HG03196 (cell line): ENCODE results near the gene SEMA6A.

Experiments used
- ATAC-seq: cut with Tn5 transposase; IDR thresholded peaks from one replicate; pipeline ENCODE4 v1.9.1; 2021; ENCODE audit not compliant: unreplicated experiment

SEMA6A gene

GRCh38 chr5:116574367-116575325 lies at the start of gene SEMA6A:
SEMA6A (minus strand) TSS chr5:116574823; CDS start chr5:116504944, 69,879 bp downstream.
- ATAC-seq = peak; percentile 50

GRCh38 chr5:116622375-116623050 lies 47.9 kb upstream of the SEMA6A start:
- no peak for ATAC-seq

GRCh38 chr5:116621599-116621998 lies 47.0 kb upstream of the SEMA6A start:
- no peak for ATAC-seq

- ATAC-seq = no peak
Measured at GRCh38 chr5:116616876-116617275, 42.3 kb upstream of the SEMA6A start.

GRCh38 chr5:116614603-116614920 lies 39.9 kb upstream of the SEMA6A start:
- no peak for ATAC-seq

- peak; percentile 34 for ATAC-seq
Measured at GRCh38 chr5:116613445-116613844, 38.8 kb upstream of the SEMA6A start.

GRCh38 chr5:116612431-116612830 lies 37.8 kb upstream of the SEMA6A start:
- ATAC-seq = no peak

GRCh38 chr5:116605310-116606070 lies 30.9 kb upstream of the SEMA6A start:
- ATAC-seq = no peak

- no peak for ATAC-seq
Measured at GRCh38 chr5:116604805-116605204, 30.2 kb upstream of the SEMA6A start.

- no peak for ATAC-seq
Measured at GRCh38 chr5:116600876-116601275, 26.3 kb upstream of the SEMA6A start.

GRCh38 chr5:116598911-116599310 lies 24.3 kb upstream of the SEMA6A start:
- ATAC-seq = no peak

- no peak for ATAC-seq
Measured at GRCh38 chr5:116595498-116595897, 20.9 kb upstream of the SEMA6A start.

- ATAC-seq = no peak
Measured at GRCh38 chr5:116593340-116593739, 18.7 kb upstream of the SEMA6A start.

- ATAC-seq = no peak
Measured at GRCh38 chr5:116585227-116585626, 10.6 kb upstream of the SEMA6A start.

- ATAC-seq = no peak
Measured at GRCh38 chr5:116583862-116584222, 9.2 kb upstream of the SEMA6A start.

GRCh38 chr5:116583085-116583861 lies 8.7 kb upstream of the SEMA6A start:
- no peak for ATAC-seq

- no peak for ATAC-seq
Measured at GRCh38 chr5:116581910-116582309, 7.3 kb upstream of the SEMA6A start.

GRCh38 chr5:116579144-116579543 lies 4.5 kb upstream of the SEMA6A start:
- no peak for ATAC-seq

- ATAC-seq = no peak
Measured at GRCh38 chr5:116578676-116579075, 4.1 kb upstream of the SEMA6A start.

GRCh38 chr5:116577064-116577788 lies 2.6 kb upstream of the SEMA6A start:
- ATAC-seq = peak; percentile 71
